ENCODE measurements around the gene GPR62. TPM values are rescaled to one million over a fixed set of nuclear protein-coding genes. Genes with fewer than 3 reads are reported as not detected.

GPR62 gene
- polyA plus RNA-seq, 1 of the 3 experiments (the other 2 are of a cell fraction), result 0.02 TPM

DNA sequence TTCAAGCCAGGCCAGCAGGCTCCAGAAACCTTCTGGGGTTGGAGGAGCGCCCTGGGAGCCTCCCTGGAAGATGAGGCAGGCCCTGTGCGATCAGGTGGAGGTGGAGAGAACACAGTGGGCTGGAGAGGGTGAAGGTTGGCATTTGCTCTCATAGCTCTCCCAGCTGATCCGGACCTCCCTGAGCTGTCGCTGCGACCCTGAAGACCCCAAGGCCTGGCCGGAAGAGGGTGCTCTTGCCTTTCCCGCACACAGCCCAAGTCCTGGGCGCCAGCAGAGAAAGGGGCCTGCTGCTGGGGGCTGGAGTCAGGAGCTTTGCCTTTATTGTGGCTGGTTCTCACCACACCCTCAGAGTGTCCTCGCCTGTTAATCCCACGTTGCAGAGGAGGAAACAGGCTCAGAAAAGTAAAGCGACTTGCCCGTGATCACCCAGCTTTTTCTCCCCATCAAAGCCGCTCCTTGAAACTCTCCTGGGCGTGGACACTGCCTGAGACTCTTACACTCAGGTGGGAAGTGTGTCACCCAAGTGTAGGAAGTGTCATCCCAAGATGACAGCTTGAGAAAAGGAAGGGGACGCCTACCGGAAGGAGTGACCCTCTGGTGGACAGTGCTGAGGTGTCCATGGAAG, 49.1 kb downstream of the GPR62 start:
- no peak overlapping the region for H3K4me2 ChIP-seq
- H3K9ac ChIP-seq, result no peak overlapping the region
- no peaks in the 10 kb centered on the region for H3K27me3 ChIP-seq (ENCODE audit: insufficient read depth)
- POLR2A ChIA-PET, result interaction anchor here (0.8 to 6.2 kb wide), 16 partner anchors 8 to 150 kb away, joined by 3 to 144 read pairs (median 8); partner anchors contain the start of genes DUSP7, POC1A and RPL29
- CTCF ChIA-PET, result interaction anchor here (0.6 to 24.7 kb wide), 56 partner anchors 9 to 332 kb away, joined by 3 to 983 read pairs (median 4); partner anchors contain the start of genes ABHD14A, ABHD14B, ACY1 and DUSP7
- no peaks in the 10 kb centered on the region for H4K20me1 ChIP-seq (ENCODE audit: insufficient read depth)
- no peak overlapping the region for H3K4me3 ChIP-seq (ENCODE audit: low read depth in 2 of 2, low read length in 1 of 2)
- peak overlapping the region in 1 of 2 experiments; percentile 99; a peak in 2 of 4 replicates for H3K27ac ChIP-seq (ENCODE audit: low read depth in 2 of 2, low read length in 1 of 2)
- H2AFZ ChIP-seq (ENCODE audit: low read depth), result no peak overlapping the region
- DNase-seq, result peak; percentile 88
- no peaks in the 10 kb centered on the region for H3K36me3 ChIP-seq (replicated peaks in 1 of 2; ENCODE audit: control insufficient read depth in 1 of 2, insufficient read depth in 2 of 2, low read length in 1 of 2)
- H3K79me2 ChIP-seq (ENCODE audit: insufficient read depth), result no peaks in the 10 kb centered on the region
- no peaks in the 10 kb centered on the region for H3K9me2 ChIP-seq
- TF ChIP-seq, protein P1, sequence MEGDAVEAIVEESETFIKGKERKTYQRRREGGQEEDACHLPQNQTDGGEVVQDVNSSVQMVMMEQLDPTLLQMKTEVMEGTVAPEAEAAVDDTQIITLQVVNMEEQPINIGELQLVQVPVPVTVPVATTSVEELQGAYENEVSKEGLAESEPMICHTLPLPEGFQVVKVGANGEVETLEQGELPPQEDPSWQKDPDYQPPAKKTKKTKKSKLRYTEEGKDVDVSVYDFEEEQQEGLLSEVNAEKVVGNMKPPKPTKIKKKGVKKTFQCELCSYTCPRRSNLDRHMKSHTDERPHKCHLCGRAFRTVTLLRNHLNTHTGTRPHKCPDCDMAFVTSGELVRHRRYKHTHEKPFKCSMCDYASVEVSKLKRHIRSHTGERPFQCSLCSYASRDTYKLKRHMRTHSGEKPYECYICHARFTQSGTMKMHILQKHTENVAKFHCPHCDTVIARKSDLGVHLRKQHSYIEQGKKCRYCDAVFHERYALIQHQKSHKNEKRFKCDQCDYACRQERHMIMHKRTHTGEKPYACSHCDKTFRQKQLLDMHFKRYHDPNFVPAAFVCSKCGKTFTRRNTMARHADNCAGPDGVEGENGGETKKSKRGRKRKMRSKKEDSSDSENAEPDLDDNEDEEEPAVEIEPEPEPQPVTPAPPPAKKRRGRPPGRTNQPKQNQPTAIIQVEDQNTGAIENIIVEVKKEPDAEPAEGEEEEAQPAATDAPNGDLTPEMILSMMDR (IDR thresholded peaks at IDR 0.05), result peak; percentile 61
- TF ChIP-seq REST (IDR thresholded peaks at IDR 0.05; ENCODE audit: low read depth, low read length), result no peak
- peak; percentile 46; the same call in 1 of the 2 replicates for TF ChIP-seq RCOR1 (IDR thresholded peaks at IDR 0.05; ENCODE audit: low read length)
- TF ChIP-seq RAD21 (IDR thresholded peaks at IDR 0.05; ENCODE audit: low read length), result peak; percentile 99
- peak; percentile 94 for TF ChIP-seq SMC3 (IDR thresholded peaks at IDR 0.05; ENCODE audit: low read depth, low read length)
- TF ChIP-seq MXI1 (IDR thresholded peaks at IDR 0.05; ENCODE audit: low read depth, low read length), result peak; percentile 22; the same call in 1 of the 2 replicates
- no peak for TF ChIP-seq EZH2phosphoT487 (IDR thresholded peaks at IDR 0.05; ENCODE audit: borderline replicate concordance, low read depth)
- TF ChIP-seq GABPA (IDR thresholded peaks at IDR 0.05; ENCODE audit: low read depth), result no peak
- H3K4me1 ChIP-seq (ENCODE audit: control insufficient read depth in 1 of 2, insufficient read depth in 2 of 2, low read depth in 1 of 2, low read length in 1 of 2), result peaks cover 20 to 62% of the 10 kb centered on the region in 2 experiments
- H3K9me3 ChIP-seq, result no peaks in the 10 kb centered on the region
- WGBS (ENCODE audit: low lambda C conversion rate), result 72% methylated on average over 15 of the region's 16 CpGs
- peaks cover 3% of the 10 kb centered on the region for H3F3A ChIP-seq (replicated peaks; ENCODE audit: insufficient read depth)

- H3K27me3 ChIP-seq (ENCODE audit: insufficient read depth), result no peaks in the 10 kb centered on the region
- H2AFZ ChIP-seq (ENCODE audit: low read depth), result 0 out of 2 replicates have a peak overlapping the region, but pooled peaks have one; percentile 84
- ChIA-PET POLR2A (interaction anchor here (0.8 to 6.2 kb wide), 16 partner anchors 7 to 138 kb away, joined by 3 to 144 read pairs (median 8); partner anchors contain the start of genes ACY1, DUSP7 and RPL29), CTCF (interaction anchor here (0.6 to 24.7 kb wide), 50 partner anchors 10 to 277 kb away, joined by 3 to 983 read pairs (median 6); partner anchors contain the start of genes ABHD14A, ABHD14B, ACY1 and DUSP7)
- H3K36me3 ChIP-seq (replicated peaks in 1 of 2; ENCODE audit: control insufficient read depth in 1 of 2, insufficient read depth in 2 of 2, low read length in 1 of 2), result no peaks in the 10 kb centered on the region
- H3K4me1 ChIP-seq (ENCODE audit: control insufficient read depth in 1 of 2, insufficient read depth in 2 of 2, low read depth in 1 of 2, low read length in 1 of 2), result peaks cover 20 to 62% of the 10 kb centered on the region in 2 experiments
- no peak overlapping the region for H3K4me3 ChIP-seq (ENCODE audit: low read depth in 2 of 2, low read length in 1 of 2)
- no peak for TF ChIP-seq TCF12 (IDR thresholded peaks at IDR 0.05)
- no peak for TF ChIP-seq FOXM1 (IDR thresholded peaks at IDR 0.05; ENCODE audit: low read depth)
- TF ChIP-seq FOXJ3 (CRISPR knock-in tag; IDR thresholded peaks at IDR 0.05), result no peak
- TF ChIP-seq EZH2phosphoT487 (IDR thresholded peaks at IDR 0.05; ENCODE audit: borderline replicate concordance, low read depth), result no peak
- TF ChIP-seq, protein P1 (IDR thresholded peaks at IDR 0.05), result no peak
- TF ChIP-seq GATA2 (CRISPR knock-in tag; IDR thresholded peaks at IDR 0.05), result no peak
- no peak for TF ChIP-seq SIN3A (IDR thresholded peaks at IDR 0.05; ENCODE audit: borderline replicate concordance, low read depth, low read length)
- TF ChIP-seq, protein P2, sequence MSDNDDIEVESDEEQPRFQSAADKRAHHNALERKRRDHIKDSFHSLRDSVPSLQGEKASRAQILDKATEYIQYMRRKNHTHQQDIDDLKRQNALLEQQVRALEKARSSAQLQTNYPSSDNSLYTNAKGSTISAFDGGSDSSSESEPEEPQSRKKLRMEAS (IDR thresholded peaks at IDR 0.05; ENCODE audit: low read depth), result no peak
- no peak for TF ChIP-seq EP300 (IDR thresholded peaks at IDR 0.05; ENCODE audit: borderline replicate concordance in 1 of 2, low read depth in 1 of 2, low read length in 1 of 2)
- H3K9me3 ChIP-seq, result no peaks in the 10 kb centered on the region
- H3K27ac ChIP-seq (ENCODE audit: low read depth in 2 of 2, low read length in 1 of 2), result peak overlapping the region; percentile 52 to 99; a peak in 3 of 4 replicates
- no peaks in the 10 kb centered on the region for H3F3A ChIP-seq (replicated peaks; ENCODE audit: insufficient read depth)
- DNase-seq, result no peak
- no peaks in the 10 kb centered on the region for H3K79me2 ChIP-seq (ENCODE audit: insufficient read depth)
- 91% methylated on average over 3 of the region's 4 CpGs for WGBS (ENCODE audit: low lambda C conversion rate)
- no peaks in the 10 kb centered on the region for H3K9me2 ChIP-seq
- H4K20me1 ChIP-seq (ENCODE audit: insufficient read depth), result no peaks in the 10 kb centered on the region
- peak overlapping the region; percentile 73 for H3K4me2 ChIP-seq
- H3K9ac ChIP-seq, result peak overlapping the region; percentile 34; the same call in 1 of the 2 replicates
These were observed 49.8 kb downstream of the GPR62 start for GRCh38 chr3:52004906-52005395.
